A673 (cell line): Measurements from ENCODE around the gene CDH4. TPM values are rescaled to one million over a fixed set of nuclear protein-coding genes. Genes with fewer than 3 reads are reported as not detected.

Source experiments
- BruUV-seq: library from RNA; stranded (reverse); fragments of 400-500 nt; replicated peaks from 2 replicates; lab custom pipeline; 2021; lab: Mats Ljungman, UMichigan
- CTCF ChIA-PET: fragments of 300-600 bp; sonication (Branson Sonifier 250); formaldehyde crosslinking; loops from one replicate; lab custom pipeline; 2022; ENCODE audit warnings: antibody characterized with exemption; lab: Charles Lee
- POLR2A ChIA-PET: fragments of 300-600 bp; sonication (Branson Sonifier 250); formaldehyde crosslinking; loops from one replicate; lab custom pipeline; 2022; ENCODE audit warnings: antibody characterized with exemption; ENCODE audit not compliant: low non-redundant PET; lab: Charles Lee
- DNase-seq: peaks from one replicate; pipeline ENCODE4 v3.0.0-alpha.2; 2015; ENCODE audit warnings: low spot score
- H3K27ac ChIP-seq: fragments of 200-600 bp; sonication (generic); 2 replicates; pipeline ENCODE4 v1.5.1; 2016; ENCODE audit warnings: mixed run types, low read depth, mild to moderate bottlenecking, mixed read lengths, antibody characterized with exemption, low read length; ENCODE audit not compliant: poor library complexity, severe bottlenecking
- H3K27me3 ChIP-seq: fragments of 200-600 bp; sonication (generic); replicated peaks from 2 replicates; pipeline ENCODE4 v1.6.1; 2017; ENCODE audit warnings: mixed run types, low read depth, mild to moderate bottlenecking, mixed read lengths, antibody characterized with exemption, low read length; ENCODE audit not compliant: insufficient read depth, poor library complexity
- H3K36me3 ChIP-seq: fragments of 200-600 bp; sonication (generic); 2 replicates; pipeline ENCODE4 v1.6.1; 2016; ENCODE audit warnings: mixed run types, mild to moderate bottlenecking, mixed read lengths, antibody characterized with exemption, low read length; ENCODE audit not compliant: insufficient read depth, poor library complexity, severe bottlenecking
- H3K4me1 ChIP-seq: fragments of 200-600 bp; sonication (generic); 2 replicates; pipeline ENCODE4 v1.6.1; 2017; ENCODE audit warnings: mixed run types, mild to moderate bottlenecking, mixed read lengths, antibody characterized with exemption, low read length; ENCODE audit not compliant: insufficient read depth, poor library complexity, severe bottlenecking
- H3K4me3 ChIP-seq: fragments of 200-600 bp; sonication (generic); 2 replicates; pipeline ENCODE4 v1.5.1; 2016; ENCODE audit warnings: low read depth, mixed run types, mild to moderate bottlenecking, mixed read lengths, low read length; ENCODE audit not compliant: poor library complexity, severe bottlenecking
- H3K9me3 ChIP-seq: fragments of 200-600 bp; sonication (generic); 2 replicates; pipeline ENCODE4 v1.6.1; 2016; ENCODE audit warnings: mixed run types, low read depth, mild to moderate bottlenecking, mixed read lengths, antibody characterized with exemption, low read length; ENCODE audit not compliant: poor library complexity, severe bottlenecking
- EZH2 ChIP-seq: fragments of 200-600 bp; sonication (generic); IDR thresholded peaks from 2 replicates; pipeline ENCODE4 v1.6.1; 2017; ENCODE audit warnings: borderline replicate concordance, low read depth, mild to moderate bottlenecking, mixed read lengths, antibody characterized with exemption, low read length; ENCODE audit not compliant: poor library complexity, severe bottlenecking
- intact Hi-C: fragments of 100-400 bp; cut with micrococcal nuclease; formaldehyde crosslinking; loops from one replicate; pipeline ENCODE4 v1.10.0; 2022; ENCODE audit not compliant: unreplicated experiment
- total RNA-seq: library from RNA; stranded (reverse); gene quantifications from 2 replicates; pipeline ENCODE4 v1.2.3, GENCODE V29; 2021
- TF ChIP-seq, protein P1 (sequence below): fragments of 300-800, 200-600 bp; sonication (generic); conservative IDR thresholded peaks from 2 replicates; pipeline ENCODE4 v1.5.1; 2017; ENCODE audit warnings: low read depth, mild to moderate bottlenecking, antibody characterized with exemption, low read length, moderate library complexity, mixed read lengths

Gene CDH4
- total RNA-seq, 1 experiment from 2014 or later, result 8.3 TPM

DNA sequence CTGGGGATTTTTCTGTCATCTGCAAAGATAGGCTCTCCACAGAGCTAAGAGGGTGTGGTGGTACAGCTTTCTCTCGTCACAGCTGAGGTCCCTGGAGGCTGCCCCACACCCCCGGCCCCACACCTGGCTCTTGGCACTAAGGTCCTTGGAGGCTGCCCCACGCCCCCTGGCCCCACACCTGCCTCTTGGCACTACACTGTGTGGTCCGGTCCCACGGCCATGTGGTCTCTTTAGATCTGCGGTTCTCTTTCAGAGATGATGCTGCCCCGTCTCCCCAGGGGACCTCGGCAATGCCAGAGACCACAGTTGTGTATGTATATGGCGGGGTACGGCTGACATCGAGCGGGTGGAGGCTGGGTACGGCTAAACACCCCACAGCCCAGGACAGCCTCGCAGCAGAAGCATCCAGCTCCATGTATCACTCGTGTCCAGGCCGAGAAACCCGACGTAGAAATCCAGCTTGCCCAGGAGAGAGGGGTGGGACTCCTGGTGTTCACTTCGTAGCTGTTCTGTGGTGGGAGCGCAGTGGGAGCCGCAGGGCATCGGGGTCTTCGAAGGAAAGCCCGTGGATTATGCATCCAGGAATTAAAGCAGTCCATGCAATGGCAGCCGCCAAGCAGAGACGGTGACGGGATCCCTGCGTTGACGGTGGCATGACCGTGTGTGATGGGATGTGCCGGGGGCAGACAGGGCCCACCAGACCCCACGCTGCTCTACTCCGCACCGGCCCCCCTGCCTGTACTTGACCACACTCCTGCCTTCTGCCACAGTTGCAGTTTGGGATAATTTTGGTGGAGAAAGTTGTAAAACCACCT lies 292.1 kb downstream of the CDH4 start:
- no peak for DNase-seq
- TF ChIP-seq, protein P1, sequence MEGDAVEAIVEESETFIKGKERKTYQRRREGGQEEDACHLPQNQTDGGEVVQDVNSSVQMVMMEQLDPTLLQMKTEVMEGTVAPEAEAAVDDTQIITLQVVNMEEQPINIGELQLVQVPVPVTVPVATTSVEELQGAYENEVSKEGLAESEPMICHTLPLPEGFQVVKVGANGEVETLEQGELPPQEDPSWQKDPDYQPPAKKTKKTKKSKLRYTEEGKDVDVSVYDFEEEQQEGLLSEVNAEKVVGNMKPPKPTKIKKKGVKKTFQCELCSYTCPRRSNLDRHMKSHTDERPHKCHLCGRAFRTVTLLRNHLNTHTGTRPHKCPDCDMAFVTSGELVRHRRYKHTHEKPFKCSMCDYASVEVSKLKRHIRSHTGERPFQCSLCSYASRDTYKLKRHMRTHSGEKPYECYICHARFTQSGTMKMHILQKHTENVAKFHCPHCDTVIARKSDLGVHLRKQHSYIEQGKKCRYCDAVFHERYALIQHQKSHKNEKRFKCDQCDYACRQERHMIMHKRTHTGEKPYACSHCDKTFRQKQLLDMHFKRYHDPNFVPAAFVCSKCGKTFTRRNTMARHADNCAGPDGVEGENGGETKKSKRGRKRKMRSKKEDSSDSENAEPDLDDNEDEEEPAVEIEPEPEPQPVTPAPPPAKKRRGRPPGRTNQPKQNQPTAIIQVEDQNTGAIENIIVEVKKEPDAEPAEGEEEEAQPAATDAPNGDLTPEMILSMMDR, result no peak
- no peak for TF ChIP-seq EZH2
- ChIA-PET POLR2A (no interaction called here), CTCF (no interaction called here)
- no peaks in the 10 kb centered on the region for H3K4me1 ChIP-seq
- no TSS peak for BruUV-seq
- H3K27ac ChIP-seq, result no peak overlapping the region
- intact Hi-C loops, result no loop called here
- H3K36me3 ChIP-seq, result no peaks in the 10 kb centered on the region
- peaks cover 4% of the 10 kb centered on the region for H3K27me3 ChIP-seq
- H3K4me3 ChIP-seq, result no peak overlapping the region
- H3K9me3 ChIP-seq, result no peaks in the 10 kb centered on the region

DNA sequence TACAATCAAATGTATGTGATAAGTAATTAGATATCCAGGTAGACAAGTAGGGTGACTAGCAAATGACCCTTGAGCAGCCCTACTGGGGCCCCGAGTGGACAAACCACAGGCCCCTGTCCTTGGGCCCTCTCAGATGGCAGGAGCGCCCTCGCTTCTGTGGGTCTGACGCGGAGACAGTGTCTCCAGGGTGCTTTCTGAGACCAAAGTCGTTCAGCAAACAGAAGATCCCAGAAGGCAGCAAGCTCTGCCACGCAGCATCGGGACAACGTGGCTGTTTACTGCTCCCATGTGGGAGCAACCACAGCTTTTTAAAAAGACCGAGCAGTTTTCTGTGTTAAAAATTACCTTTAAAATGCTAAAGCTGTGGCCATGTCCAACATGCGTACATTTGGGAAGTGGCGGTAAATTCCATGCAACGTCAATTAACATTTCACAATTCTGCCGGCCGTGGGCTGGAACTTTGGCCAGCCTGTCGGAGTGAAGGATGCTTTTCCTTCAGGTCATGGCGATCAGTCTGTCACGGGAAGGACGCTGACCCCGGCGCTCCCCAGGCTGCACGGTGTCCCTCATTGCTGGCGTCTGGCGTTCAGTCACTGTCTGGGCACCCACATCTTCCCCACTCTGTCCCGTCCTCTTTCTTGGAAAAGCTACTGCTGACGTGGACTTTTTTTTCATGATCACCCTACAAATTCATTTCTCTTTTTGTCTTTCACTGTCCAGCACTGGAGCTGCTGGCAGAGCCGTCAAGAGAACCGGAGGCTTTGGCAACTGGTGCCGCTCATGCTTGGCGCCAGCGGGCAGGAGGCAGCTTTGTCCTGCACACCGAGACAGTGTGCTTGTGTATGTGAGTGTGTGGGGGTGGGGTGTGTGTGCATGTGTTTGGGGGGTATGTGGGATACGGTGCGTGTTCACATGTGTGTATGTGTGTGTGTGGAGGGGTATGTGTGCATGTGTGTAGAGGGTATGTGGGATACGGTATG lies 293.1 kb downstream of the CDH4 start:
- no peak overlapping the region for H3K27ac ChIP-seq
- no peak overlapping the region for H3K4me3 ChIP-seq
- POLR2A ChIA-PET, result no interaction called here
- intact Hi-C loops, result no loop called here
- no peaks in the 10 kb centered on the region for H3K36me3 ChIP-seq
- no peak for DNase-seq
- CTCF ChIA-PET, result no interaction called here
- BruUV-seq, result no TSS peak
- H3K9me3 ChIP-seq, result no peaks in the 10 kb centered on the region
- peaks cover 4% of the 10 kb centered on the region for H3K27me3 ChIP-seq
- TF ChIP-seq, protein P1, result no peak
- TF ChIP-seq EZH2, result no peak
- H3K4me1 ChIP-seq, result no peaks in the 10 kb centered on the region

DNA sequence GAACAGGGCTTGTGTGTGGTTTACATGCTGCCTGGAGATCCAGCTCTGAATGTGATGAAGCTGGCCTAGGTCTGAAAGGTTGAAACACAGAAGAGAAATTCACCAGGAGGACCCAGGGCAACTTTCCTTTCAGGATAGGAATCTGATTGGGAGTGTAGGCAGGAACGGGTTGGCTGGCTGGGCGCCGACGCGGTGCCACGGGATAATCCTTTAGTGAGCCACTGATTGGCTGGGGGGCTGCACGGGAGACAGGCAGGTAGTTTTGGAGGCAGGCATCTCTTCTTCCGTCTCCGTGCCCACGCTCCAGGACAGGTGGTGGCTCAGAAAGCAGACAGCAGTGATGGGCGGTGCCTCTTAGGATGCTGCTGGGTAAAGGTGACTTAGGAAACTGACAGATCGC lies 294.6 kb downstream of the CDH4 start:
- no peaks in the 10 kb centered on the region for H3K9me3 ChIP-seq
- no peaks in the 10 kb centered on the region for H3K4me1 ChIP-seq
- intact Hi-C loops, result no loop called here
- ChIA-PET CTCF (interaction anchor here (0.6 kb wide), 1 partner anchor 328 kb away, joined by 4 read pairs; no protein-coding TSS in a partner anchor), POLR2A (no interaction called here)
- H3K27ac ChIP-seq, result no peak overlapping the region
- H3K27me3 ChIP-seq, result no peaks in the 10 kb centered on the region
- TF ChIP-seq, protein P1, result no peak
- no peak for TF ChIP-seq EZH2
- no peak for DNase-seq
- no peak overlapping the region for H3K4me3 ChIP-seq
- BruUV-seq, result no TSS peak
- no peaks in the 10 kb centered on the region for H3K36me3 ChIP-seq
